Hepatocyte (in vitro differentiated cells): Measurements from ENCODE around the gene HK3.

ENCODE experiments used
- CTCF ChIP-seq: fragments of 200-600 bp; sonication (generic); IDR thresholded peaks from 2 replicates; pipeline ENCODE4 v1.5.1; 2016; ENCODE audit warnings: antibody characterized with exemption, mild to moderate bottlenecking; ENCODE audit not compliant: poor library complexity
- EZH2 ChIP-seq: fragments of 200-600 bp; sonication (generic); IDR thresholded peaks from 2 replicates; pipeline ENCODE4 v1.6.1; 2016; ENCODE audit warnings: antibody characterized with exemption, mild to moderate bottlenecking, borderline replicate concordance
- EZH2phosphoT487 ChIP-seq: fragments of 200-600 bp; sonication (generic); IDR thresholded peaks from one replicate; pipeline ENCODE4 v1.6.1; 2018; ENCODE audit warnings: antibody characterized with exemption, mild to moderate bottlenecking, low read depth, moderate library complexity; ENCODE audit not compliant: unreplicated experiment, severe bottlenecking

GRCh38 chr5:176883700-176884570 is 15.2 kb downstream of the HK3 start:
- TF ChIP-seq CTCF (no peak), EZH2phosphoT487 (no peak), EZH2 (no peak)
